ENCODE results near the gene SPINK6.

SPINK6 gene

DNA sequence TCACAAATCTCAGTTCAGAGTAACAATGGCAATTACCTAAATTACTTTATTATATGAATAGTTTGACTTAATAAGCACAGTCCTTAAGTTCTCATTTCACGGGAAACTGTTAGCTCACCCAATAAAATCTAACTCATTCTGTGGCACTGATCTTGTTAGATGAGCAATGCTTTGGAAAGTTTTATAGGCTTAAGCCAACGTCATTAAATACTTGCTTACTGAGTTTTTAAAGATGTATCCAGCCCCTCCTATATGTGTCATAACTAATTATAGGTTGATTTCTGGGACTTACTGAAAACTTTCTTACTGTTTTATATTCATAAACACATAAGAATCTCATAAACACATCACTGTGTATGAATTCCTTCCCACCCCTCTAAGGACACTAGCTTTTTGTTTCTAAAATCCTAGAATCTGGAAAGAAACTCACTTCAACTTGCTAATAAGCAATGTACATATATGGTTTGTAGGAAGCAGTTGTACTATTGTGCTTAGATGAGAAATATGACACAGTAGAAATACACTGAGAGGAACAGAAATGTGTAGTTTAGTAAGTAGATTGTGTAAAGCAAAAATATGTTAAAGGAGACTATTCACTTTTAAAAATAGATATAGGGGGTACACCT lies 21.4 kb downstream of the SPINK6 start:
- no peak for DNase-seq

DNA sequence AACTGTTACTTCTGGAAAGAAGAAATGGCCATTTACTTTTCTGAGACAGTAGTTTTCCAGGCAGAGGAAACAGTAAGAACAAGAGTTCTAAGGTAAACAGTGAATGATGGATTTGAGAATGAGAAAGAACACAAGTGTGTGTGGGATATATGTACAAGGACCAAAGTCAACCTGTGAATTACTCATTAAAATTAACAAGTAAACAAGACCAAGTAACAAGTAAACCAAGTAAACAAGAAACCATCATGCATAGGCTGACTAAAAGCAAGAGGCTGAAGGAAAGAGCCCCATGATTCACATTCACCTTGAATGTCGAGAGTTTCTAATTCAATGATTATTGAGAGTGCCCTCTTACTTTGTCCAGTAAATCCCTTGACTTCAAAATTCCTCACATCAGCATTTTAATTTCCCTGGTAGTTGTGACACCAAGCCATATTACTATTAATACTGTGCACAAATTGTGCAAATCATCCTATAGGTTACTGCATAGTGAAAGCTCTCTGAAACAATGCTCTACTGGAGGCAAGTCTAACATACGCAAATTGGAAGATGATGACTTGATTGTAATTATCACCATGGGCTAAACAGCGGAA lies 25.6 kb downstream of the SPINK6 start:
- no peak for DNase-seq

DNA sequence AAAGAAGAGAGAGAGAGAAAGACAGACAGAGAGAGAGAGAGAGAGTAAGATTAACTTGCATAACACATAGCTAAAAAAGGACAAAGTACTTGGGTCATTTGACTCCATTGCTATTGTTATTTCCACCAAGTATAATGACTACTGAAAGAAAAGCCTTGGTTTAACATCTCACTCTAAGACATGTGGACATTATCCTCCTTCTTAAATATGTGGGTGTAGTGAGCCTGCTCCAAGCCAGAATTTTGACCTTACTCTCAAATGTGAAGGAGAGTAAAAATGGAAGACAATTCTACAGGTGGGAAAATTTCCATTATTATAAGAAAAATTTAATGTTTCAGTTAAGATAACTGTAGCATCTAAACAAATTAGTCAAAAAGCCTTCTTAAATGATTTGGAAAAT lies 27.0 kb downstream of the SPINK6 start:
- no peak for DNase-seq

DNA sequence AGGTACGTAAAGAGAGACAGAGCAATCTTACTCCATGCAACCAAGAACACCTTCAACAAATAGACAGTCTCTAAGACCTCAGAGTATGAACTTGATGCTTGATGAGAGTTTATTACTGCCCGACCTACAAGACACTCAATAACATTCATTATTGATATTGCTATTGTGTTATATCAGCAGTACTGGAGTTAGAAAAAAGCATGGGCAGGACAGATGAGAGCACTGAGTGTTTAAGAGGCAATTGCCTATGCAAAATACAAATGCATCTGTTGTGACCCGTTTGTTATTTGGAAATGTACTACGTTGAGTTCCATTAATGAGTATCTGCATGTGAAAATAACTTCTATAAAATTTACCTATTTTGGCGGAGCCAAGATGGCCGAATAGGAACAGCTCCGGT lies 27.4 kb downstream of the SPINK6 start:
- no peak for DNase-seq

DNA sequence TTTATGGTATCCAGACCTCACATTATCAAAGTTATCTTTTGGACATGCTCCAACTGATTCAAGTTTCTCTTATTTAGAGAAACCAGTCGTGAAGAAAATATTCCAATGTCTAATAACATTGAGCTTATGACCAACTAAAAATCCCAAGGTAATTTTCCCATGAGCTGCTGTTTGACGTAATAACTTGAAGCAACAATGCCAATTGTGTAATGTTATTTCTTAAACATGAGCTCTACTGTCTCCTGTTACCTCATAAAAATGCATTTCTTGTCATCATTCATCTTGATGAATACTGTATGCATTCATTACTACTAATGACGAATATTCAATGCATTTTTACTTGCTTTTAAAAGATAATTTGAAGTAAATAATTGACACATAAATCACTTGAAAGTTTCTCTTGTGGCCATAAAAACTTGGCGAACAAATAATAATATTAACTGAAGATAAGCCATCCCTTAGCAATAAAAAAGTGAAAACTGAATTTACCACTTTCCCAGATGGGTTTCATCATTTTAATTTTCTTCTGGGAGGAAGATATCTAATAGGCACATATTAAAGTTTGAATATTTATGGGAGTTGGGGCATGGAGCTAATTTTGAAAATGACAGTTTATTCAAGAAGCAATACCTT lies 35.1 kb downstream of the SPINK6 start:
- DNase-seq, result no peak

DNA sequence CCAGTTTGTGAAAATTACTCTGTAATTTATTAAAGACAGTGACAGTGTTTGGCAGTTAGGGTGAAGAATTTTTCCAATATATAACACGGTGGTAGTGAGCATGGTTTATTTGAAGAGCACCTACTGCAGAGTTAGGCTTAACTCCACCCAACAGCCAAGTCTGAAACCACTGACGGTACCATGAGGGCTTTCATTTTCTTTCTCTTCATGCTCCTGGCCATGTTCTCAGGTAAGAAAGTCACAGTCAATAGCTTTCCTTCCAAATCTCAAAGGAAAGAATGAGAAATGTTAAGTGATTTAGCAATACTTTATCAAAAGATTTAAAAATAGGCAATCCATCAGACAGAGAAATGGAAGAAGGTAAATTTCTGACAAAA lies 35.6 kb downstream of the SPINK6 start, which contains the start of gene MARCOL:
TSS of gene MARCOL (plus strand) at position 108 of the 377 bp plus-strand sequence. CDS start at position 181, 73 bp downstream.
- no peak for DNase-seq

DNA sequence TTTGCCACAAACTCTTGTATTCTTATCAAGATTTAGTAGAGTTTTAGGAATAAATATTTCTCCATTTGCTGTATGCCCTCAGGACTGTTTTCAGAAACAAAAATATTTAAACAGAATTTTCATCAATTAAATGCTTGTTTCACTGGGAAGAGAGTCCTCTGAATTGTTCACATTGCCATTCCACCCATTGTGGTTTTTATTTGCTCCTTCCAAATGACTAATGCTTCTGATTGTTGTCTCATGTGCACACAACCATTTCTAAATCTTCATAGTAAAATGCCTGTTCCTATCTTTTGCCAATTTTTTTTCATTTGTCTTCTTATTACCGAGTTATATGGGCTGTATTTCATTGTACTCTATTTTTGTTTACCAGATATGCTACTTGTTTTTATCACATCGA lies 46.1 kb downstream of the SPINK6 start:
- DNase-seq, result no peak

DNA sequence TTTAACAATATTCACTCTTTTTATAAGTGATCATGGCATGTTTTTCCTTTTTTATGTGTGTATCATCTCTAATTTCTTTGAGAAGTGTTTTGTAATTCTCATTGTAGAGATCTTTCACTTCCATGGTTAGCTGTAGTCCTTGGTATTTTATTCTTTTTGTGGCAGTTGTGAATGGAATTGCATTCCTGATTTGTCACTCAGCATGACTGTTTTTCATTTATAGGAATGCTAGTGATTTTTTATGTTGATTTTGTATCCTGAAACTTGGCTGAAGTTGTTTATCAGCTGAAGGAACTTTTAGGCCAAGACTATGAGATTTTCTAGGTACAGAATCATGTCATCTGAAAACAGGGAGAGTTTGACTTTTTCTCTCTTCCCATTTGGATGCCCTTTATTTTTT lies 52.6 kb downstream of the SPINK6 start:
- no peak for DNase-seq

DNA sequence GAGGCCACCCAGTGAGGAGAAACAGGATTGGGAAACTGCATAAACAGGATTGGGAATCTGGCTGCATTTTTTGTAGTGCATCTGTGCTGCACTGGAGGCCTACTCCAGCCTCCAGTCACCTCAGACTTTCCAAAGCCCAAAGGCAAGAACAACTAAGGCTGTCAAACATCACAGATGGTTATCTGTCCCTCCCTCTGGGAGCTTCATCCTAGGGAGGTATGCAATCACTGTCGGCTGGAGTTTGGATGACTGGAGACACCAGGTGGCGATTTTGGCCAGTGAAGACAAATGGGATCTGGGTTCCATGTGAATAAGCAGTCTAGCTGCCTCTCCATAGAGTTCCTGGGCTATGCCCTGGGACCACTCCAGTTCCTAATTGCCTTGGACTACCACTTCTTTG lies 56.4 kb downstream of the SPINK6 start:
- DNase-seq, result no peak

DNA sequence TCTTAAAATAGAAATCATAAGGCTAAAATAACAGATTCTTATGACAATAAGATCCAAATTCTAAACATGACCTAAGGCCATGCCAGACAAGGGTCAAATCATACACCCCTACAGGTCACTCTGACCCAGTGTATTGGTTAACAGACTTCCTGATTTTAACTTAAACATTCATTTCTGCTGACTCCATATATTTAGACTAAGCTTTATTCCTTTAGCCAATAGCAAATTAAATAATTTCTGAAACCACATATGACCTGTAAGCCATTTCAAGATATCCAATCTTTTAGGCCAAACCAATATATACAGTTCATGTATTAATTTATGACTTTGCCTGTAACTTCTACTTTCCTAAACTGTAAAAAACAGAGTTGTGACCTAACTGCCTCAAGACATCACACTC lies 58.4 kb downstream of the SPINK6 start:
- no peak for DNase-seq
